C4-2B (cell line): ENCODE measurements around the gene BLVRB.
"Not testable (repeated sequence)": the region's sequence is repeated elsewhere in the genome, so short reads cannot be mapped to it uniquely, and the experiment has no call there.

Experiments used
- CTCF ChIP-seq: fragments of 450-650 bp; conservative IDR thresholded peaks from 2 replicates; pipeline ENCODE4 v1.5.1; 2017; ENCODE audit warnings: mild to moderate bottlenecking
- ZFX ChIP-seq: fragments of 450-650 bp; IDR thresholded peaks from 2 replicates; pipeline ENCODE4 v1.6.1; 2017

DNA sequence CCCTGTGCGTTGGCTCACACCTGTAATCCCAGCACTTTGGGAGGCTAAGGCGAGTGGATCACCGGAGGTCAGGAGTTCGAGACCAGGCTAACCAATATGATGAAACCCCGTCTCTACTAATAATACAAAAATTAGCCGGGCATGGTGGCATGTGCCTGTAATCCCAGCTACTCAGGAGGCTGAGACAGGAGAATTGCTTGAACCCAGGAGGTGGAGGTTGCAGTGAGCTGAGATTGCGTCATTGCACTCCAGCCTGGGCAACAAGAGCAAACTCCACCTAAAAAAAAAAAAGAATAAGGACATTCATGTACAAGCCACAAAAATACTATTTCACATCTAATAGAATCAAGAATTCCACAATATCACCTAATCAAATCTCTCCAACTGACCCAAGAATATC, 37.3 kb downstream of the BLVRB start:
- TF ChIP-seq CTCF, ZFX: not testable (repeated sequence)
